ENCODE measurements around the gene SRGAP1. TPM values are rescaled to one million over a fixed set of nuclear protein-coding genes. Genes with fewer than 3 reads are reported as not detected.
"Not testable (repeated sequence)": the region's sequence is repeated elsewhere in the genome, so short reads cannot be mapped to it uniquely, and the experiment has no call there.

Gene SRGAP1
- total and polyA plus RNA-seq, 9 of the 15 experiments (the other 6 are each of a cell fraction or from before 2014, with no cell fraction given), result 0.01 to 0.13 (median 0.04) TPM; not detected in 3

DNA sequence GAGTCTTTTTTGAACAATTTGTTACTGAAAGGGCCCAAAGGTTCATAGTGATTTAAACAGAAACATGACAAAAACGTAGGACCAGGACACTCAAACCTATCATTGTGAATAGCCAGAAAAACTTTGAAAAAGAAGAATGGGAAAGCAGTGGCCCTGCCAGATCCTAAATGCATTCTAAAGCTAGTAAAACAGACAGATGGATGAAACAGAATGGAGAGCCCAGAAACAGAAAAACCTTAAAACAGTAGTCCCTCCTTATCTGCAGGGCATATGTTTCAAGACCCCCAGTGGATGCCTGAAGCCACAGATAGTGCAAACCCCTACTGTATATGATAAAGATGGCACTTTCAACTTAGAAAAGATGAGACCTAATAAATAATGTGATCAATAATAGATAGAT is 283.9 kb downstream of the SRGAP1 start:
- no peak overlapping the region for H3K4me2 ChIP-seq (ENCODE audit: insufficient read depth, low read length)
- H3K27me3 ChIP-seq (ENCODE audit: control insufficient read depth in 2 of 2, insufficient read depth in 2 of 2, low read length in 2 of 2), result peaks cover 2 to 12% of the 10 kb centered on the region in 2 experiments; a peak in 3 of 5 replicates
- H3K4me3 ChIP-seq, result no peak overlapping the region
- no peaks in the 10 kb centered on the region for H3K4me1 ChIP-seq (replicated peaks in 1 of 2; ENCODE audit: control insufficient read depth in 2 of 2, insufficient read depth in 2 of 2, low read length in 2 of 2)
- TF ChIP-seq RNF2 (IDR thresholded peaks at IDR 0.05), result no peak
- TF ChIP-seq ZNF740 (CRISPR knock-in tag; IDR thresholded peaks at IDR 0.05), result no peak
- TF ChIP-seq ZNF740 (tag; IDR thresholded peaks at IDR 0.05), result no peak
- TF ChIP-seq HOXB6 (CRISPR knock-in tag; IDR thresholded peaks at IDR 0.05; ENCODE audit: borderline replicate concordance), result no peak
- no peak for TF ChIP-seq ZNF408 (CRISPR knock-in tag; IDR thresholded peaks at IDR 0.05; ENCODE audit: low read depth)
- TF ChIP-seq ZNF76 (CRISPR knock-in tag; IDR thresholded peaks at IDR 0.05; ENCODE audit: borderline replicate concordance), result no peak
- TF ChIP-seq NFXL1 (CRISPR knock-in tag; IDR thresholded peaks at IDR 0.05), result no peak
- TF ChIP-seq, protein P1, sequence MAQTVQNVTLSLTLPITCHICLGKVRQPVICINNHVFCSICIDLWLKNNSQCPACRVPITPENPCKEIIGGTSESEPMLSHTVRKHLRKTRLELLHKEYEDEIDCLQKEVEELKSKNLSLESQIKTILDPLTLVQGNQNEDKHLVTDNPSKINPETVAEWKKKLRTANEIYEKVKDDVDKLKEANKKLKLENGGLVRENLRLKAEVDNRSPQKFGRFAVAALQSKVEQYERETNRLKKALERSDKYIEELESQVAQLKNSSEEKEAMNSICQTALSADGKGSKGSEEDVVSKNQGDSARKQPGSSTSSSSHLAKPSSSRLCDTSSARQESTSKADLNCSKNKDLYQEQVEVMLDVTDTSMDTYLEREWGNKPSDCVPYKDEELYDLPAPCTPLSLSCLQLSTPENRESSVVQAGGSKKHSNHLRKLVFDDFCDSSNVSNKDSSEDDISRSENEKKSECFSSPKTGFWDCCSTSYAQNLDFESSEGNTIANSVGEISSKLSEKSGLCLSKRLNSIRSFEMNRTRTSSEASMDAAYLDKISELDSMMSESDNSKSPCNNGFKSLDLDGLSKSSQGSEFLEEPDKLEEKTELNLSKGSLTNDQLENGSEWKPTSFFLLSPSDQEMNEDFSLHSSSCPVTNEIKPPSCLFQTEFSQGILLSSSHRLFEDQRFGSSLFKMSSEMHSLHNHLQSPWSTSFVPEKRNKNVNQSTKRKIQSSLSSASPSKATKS (CRISPR knock-in tag; IDR thresholded peaks at IDR 0.05), result no peak
- no peak for TF ChIP-seq POLR3A (IDR thresholded peaks at IDR 0.05; ENCODE audit: borderline replicate concordance, extremely low read depth, insufficient read depth, insufficient read length)
- no peaks in the 10 kb centered on the region for H3K79me2 ChIP-seq (ENCODE audit: control insufficient read depth, insufficient read depth, low read length)
- H4K20me1 ChIP-seq (replicated peaks; ENCODE audit: control insufficient read depth, insufficient read depth, low read length), result no peaks in the 10 kb centered on the region
- ATAC-seq (no peak), FAIRE-seq (no peak), DNase-seq (ENCODE audit: extremely low read depth in 1 of 4, low spot score in 3 of 4) (no peak)
- H3K27ac ChIP-seq (ENCODE audit: extremely low read depth, low read depth, low read length), result no peak overlapping the region
- CTCF ChIA-PET (ENCODE audit: low intra/inter-chr PET ratio), result no interaction called here
- H3K9me1 ChIP-seq (ENCODE audit: control insufficient read depth, insufficient read depth, low read length), result no peaks in the 10 kb centered on the region
- POLR2A ChIA-PET, result no interaction called here
- H3K9ac ChIP-seq (ENCODE audit: insufficient read depth in 1 of 2, low read depth in 2 of 2, low read length in 2 of 2), result no peak overlapping the region
- no peaks in the 10 kb centered on the region for H3K36me3 ChIP-seq (ENCODE audit: control insufficient read depth, insufficient read depth, low read length)
- in situ Hi-C loops (cut with MboI), result no loop called here
- intact Hi-C loops (cut with micrococcal nuclease), result no loop called here
- H3K9me3 ChIP-seq (replicated peaks; ENCODE audit: control insufficient read depth, insufficient read depth, low read depth, low read length), result no peaks in the 10 kb centered on the region
- WGBS (ENCODE audit: insufficient coverage, low coverage, missing lambda C conversion rate), result 0% methylated on average over 1 of the region's 1 CpG
- no TSS peak for BruUV-seq (replicated peaks)
- no peak overlapping the region for H2AFZ ChIP-seq (ENCODE audit: low read depth, low read length)

DNA sequence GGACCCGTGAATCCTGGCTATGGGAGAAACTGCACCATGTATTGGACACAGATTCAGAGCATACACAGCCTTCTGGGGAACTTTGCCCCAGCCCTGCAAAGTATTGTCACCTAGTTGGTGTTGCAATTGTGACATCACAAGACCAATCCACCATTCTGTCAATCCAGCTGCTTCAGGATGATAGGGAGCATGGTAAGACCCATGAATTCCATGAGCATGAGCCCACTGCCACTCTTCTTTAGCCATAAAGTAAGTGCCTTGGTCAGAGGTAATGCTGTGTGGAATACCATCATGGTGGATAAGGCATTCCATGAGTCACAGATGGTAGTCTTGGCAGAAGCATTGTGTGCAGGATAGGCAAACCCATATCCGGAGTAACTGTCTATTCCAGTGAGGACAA is 286.0 kb downstream of the SRGAP1 start:
- CTCF ChIA-PET (ENCODE audit: low intra/inter-chr PET ratio); H3K9ac ChIP-seq (ENCODE audit: insufficient read depth in 1 of 2, low read depth in 2 of 2, low read length in 2 of 2); H3K36me3 ChIP-seq (ENCODE audit: control insufficient read depth, insufficient read depth, low read length); H2AFZ ChIP-seq (ENCODE audit: low read depth, low read length); BruUV-seq (replicated peaks); H3K4me3 ChIP-seq; H4K20me1 ChIP-seq (replicated peaks; ENCODE audit: control insufficient read depth, insufficient read depth, low read length); POLR2A ChIA-PET; H3K4me2 ChIP-seq (ENCODE audit: insufficient read depth, low read length); H3K79me2 ChIP-seq (ENCODE audit: control insufficient read depth, insufficient read depth, low read length); H3K9me1 ChIP-seq (ENCODE audit: control insufficient read depth, insufficient read depth, low read length); H3K4me1 ChIP-seq (replicated peaks in 1 of 2; ENCODE audit: control insufficient read depth in 2 of 2, insufficient read depth in 2 of 2, low read length in 2 of 2); FAIRE-seq; H3K9me3 ChIP-seq (replicated peaks; ENCODE audit: control insufficient read depth, insufficient read depth, low read depth, low read length); ATAC-seq; in situ Hi-C loops (cut with MboI); H3K27ac ChIP-seq (ENCODE audit: extremely low read depth, low read depth, low read length); DNase-seq (ENCODE audit: extremely low read depth in 1 of 4, low spot score in 3 of 4); intact Hi-C loops (cut with micrococcal nuclease): not testable (repeated sequence)
- peaks cover 2 to 12% of the 10 kb centered on the region in 2 experiments; a peak in 3 of 5 replicates for H3K27me3 ChIP-seq (ENCODE audit: control insufficient read depth in 2 of 2, insufficient read depth in 2 of 2, low read length in 2 of 2)
- WGBS (ENCODE audit: insufficient coverage, low coverage, missing lambda C conversion rate), result 0% methylated on average over 2 of the region's 2 CpGs

Measured in K562 (cell line).